D721Med (cell line): Measurements from ENCODE around the gene GGTLC2.
"Not testable (repeated sequence)": the region's sequence is repeated elsewhere in the genome, so short reads cannot be mapped to it uniquely, and the experiment has no call there.

ENCODE experiments used
- DNase-seq: peaks from one replicate; pipeline ENCODE4 v3.0.0; 2011; ENCODE audit warnings: low spot score; ENCODE audit not compliant: insufficient read length
- FAIRE-seq: peaks from 2 replicates; lab custom pipeline; 2011; peaks lifted over from hg19 to GRCh38; lab: Jason Lieb, UNC
- CTCF ChIP-seq: IDR thresholded peaks from 2 replicates; pipeline ENCODE4 v1.5.1; 2012; ENCODE audit warnings: mild to moderate bottlenecking, control low read depth; ENCODE audit not compliant: insufficient read depth; ENCODE audit errors: missing control alignments

Gene GGTLC2

GRCh38 chr22:22683668-22684361 lies 39.4 kb downstream of the GGTLC2 start:
- no peak for TF ChIP-seq CTCF
- DNase-seq (no peak), FAIRE-seq (no peak)

DNA sequence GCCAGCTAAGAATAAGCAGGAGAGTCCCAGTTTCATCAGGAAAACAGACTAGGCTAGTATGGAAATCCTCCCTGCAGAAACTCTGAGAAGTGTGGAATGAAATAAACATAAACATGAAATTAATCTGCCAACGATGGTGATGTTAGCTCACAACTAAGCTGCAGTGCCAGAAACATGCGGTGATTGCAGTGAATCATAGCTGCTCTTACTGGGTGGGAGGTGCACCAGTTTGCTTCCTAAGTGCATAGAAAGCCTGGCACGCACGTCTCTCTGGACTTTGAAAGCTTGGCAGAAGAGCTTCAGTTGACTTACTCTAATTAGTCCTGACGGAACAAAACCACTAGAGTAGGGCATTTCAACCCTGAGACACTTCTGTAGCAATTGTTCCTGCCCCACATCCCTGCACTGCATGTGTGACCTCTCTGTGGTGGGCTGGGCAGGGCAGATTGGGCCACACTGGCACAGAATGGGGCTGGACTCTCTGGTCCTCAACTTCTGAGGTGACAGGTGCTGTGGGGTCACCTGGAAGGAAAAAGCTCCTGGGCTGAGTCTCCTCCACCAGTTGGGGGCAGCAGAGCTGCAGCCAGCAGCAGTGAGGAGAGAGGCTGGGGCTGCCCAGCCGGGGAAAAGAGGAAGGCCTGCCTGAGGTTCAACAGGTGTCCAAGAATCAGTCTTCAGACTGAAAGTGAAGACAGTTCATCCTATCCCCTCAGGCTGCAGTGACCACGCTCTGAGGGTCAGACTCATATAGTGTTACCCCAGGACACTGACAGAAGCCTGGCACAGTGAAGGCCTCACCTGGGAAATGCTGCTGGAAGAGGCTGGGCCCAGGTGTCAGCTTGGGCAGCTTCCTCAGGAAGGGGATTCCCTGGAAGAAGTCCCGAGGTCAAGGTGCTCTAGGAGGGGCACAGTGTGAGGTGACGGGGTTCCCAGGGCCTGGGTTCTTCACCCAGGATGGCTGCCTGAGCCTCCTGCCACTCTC lies 40.5 kb downstream of the GGTLC2 start:
- DNase-seq (no peak), FAIRE-seq (no peak)
- peak; percentile 30 for TF ChIP-seq CTCF

DNA sequence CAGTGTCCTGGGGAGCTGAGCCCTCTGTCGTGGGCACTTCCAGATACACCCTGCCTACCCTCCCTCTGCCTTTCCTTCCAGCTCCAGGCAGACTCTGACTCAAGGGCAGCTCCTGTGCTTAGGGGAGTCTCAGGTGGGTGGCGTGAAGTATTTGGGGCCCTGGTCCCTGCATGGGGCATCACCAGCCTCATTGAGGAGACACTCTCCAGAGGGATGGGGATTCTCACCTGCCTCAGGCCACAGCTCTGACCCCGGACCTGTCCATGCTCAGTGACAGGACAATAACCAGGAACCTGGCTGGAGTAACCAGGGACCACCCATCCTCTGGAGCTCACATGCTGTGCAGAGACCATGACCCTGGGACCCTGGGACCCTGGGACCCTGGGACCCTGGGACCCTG lies 41.2 kb downstream of the GGTLC2 start:
- no peak for TF ChIP-seq CTCF
- DNase-seq (no peak), FAIRE-seq (no peak)

DNA sequence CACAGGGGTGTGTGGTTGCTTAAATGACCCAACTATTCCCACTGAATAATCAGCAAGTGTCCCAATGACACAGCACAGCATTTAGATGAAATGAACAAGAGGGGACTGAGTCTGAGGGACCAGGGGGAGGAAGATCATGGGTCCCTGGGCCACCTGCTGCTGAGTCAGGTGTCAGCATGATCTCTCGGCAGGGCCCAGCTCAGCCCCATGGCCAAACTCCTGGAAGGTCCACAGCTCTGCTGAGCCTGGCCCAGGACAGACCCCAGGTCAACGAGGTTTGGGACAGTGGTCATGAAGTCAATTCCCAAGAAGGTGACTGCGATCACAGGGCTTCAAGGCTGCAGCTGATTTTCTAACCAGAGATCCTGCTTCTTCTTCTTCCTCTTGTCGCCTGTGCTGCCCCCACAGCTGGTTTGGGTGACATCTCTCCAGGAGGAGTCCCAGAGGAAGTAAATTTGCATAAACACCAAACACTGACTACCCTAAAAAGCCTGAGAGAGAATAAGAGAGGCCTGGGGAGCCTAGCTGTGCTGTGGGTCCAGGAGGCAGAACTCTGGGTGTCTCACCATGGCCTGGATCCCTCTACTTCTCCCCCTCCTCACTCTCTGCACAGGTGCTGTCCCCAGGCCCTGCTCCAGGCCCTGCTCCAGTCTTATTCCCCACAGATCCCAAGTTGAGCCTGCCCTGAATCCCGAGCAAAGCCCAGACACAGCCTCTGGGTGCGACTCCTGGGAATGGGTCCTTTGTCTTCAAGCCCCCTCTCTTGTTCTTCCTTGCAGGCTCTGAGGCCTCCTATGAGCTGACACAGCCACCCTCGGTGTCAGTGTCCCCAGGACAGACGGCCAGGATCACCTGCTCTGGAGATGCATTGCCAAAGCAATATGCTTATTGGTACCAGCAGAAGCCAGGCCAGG lies 42.0 kb downstream of the GGTLC2 start:
- not testable (repeated sequence) for DNase-seq, FAIRE-seq

DNA sequence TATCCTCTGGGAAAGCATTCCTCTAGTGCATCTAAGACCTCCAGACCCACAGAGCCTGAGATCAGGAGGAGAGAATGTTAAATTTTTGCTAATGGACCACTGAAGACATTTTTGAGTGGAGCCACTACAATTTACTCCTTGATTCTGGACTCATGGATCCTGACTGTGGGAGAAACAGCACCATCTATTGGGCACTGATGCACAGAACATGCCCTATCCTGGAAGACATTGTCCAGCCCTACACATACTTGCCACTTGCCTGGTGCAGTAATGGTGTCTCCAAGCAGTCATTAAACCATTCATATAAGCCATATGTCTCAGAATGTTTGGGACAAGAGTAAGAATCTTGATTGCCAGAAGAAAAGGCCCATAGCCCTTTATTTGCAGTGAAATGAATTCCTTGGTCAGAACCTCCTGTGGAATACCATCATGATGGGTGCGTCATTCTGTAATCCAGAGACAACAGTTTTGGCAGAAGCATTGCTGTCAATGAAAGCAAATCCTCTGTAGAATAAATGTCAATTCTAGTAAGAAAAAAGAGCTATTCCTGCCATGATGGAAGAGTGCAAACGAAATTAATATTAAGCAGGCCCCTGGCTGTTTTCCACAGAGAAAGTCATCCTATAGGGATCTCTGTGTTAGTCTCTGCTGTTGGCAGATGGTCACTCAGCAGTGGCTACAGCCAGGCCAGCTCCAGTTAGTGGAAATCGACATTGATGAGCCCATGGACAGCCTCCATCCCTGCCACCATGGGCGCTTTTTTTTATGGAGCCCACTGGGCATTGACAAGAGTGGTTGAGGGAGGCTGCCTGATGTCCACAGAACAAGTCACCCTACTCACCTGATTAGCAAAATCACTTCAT lies 43.5 kb downstream of the GGTLC2 start:
- no peak for DNase-seq
- peak; percentile 90 for FAIRE-seq
- TF ChIP-seq CTCF = peak; percentile 88

DNA sequence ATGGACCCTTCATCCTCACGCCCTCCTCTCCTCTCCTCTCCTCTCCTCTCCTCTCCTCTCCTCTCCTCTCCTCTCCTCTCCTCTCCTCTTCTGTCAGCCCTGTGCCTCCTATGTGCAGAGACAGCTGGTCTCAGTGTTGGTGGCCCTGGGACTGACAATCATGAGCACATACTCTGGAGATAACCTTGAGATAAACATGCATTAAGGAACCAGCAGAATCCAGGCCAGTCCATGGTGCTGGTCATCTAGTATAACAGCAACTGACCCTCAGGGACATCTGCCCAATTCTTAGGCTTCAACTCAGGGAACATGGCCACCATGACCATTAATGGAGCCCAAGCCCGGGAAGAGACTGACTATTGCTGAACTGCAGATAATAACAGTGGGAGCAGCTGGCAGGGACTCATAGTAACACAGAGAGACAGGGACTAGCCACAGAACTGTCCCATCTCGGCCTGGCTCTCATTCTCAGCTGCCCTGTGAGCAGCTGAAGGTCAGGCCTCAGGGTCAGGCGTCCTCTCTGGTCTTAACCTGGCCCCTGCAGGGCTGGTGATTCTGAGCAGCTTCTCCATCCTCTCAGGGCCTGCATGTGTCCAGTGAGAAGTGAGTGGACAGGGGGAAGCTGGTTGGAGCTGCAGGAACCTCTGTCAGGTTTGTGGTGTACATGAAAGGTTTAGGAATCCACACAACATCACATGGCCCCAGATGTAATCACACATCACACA lies 45.4 kb downstream of the GGTLC2 start:
- FAIRE-seq = no peak
- DNase-seq = no peak
- no peak for TF ChIP-seq CTCF
